H1 (cell line): ENCODE data around the gene CDC25C.

ENCODE experiments used
- CTCF ChIP-seq, 3 experiments: IDR thresholded peaks; 1 replicate in 2 of 3; 2 replicates in 1 of 3; pipeline versions ENCODE4 v1.5.1 to v1.6.1; 2011; ENCODE audit warnings: low read length in 3 of 3, mild to moderate bottlenecking in 3 of 3, inconsistent platforms in 2 of 3, low read depth in 1 of 3, moderate library complexity in 1 of 3; ENCODE audit not compliant: insufficient read depth in 1 of 3; ENCODE audit errors: control extremely low read depth in 1 of 3
- EP300 ChIP-seq, 2 experiments: IDR thresholded peaks; 1 replicate in 1 of 2; 2 replicates in 1 of 2; pipeline ENCODE4 v1.6.1; 2011 to 2012; ENCODE audit warnings: low read depth in 2 of 2, low read length in 2 of 2, mild to moderate bottlenecking in 2 of 2, borderline replicate concordance in 1 of 2, inconsistent platforms in 1 of 2, moderate library complexity in 1 of 2
- GTF2F1 ChIP-seq: IDR thresholded peaks from 2 replicates; pipeline ENCODE4 v1.6.1; 2012; ENCODE audit warnings: low read depth, low read length, improper control_type of control experiment, borderline replicate concordance
- JUN ChIP-seq: IDR thresholded peaks from 2 replicates; pipeline ENCODE4 v1.6.1; 2011; ENCODE audit warnings: low read depth, mild to moderate bottlenecking, improper control_type of control experiment, low read length
- POLR2A ChIP-seq, 2 experiments: IDR thresholded peaks; 1 replicate in 1 of 2; 2 replicates in 1 of 2; pipeline ENCODE4 v1.6.1; 2011; ENCODE audit warnings: low read depth in 2 of 2, low read length in 2 of 2, mild to moderate bottlenecking in 2 of 2; ENCODE audit errors: control extremely low read depth in 1 of 2
- POLR2AphosphoS5 ChIP-seq: IDR thresholded peaks from 2 replicates; pipeline ENCODE4 v1.6.1; 2011; ENCODE audit warnings: low read depth, low read length
- SIN3A ChIP-seq, 2 experiments: IDR thresholded peaks in 1 of 2; conservative IDR thresholded peaks in 1 of 2; 2 replicates each; pipeline ENCODE4 v1.6.1; 2011 to 2012; ENCODE audit warnings: low read length in 2 of 2, improper control_type of control experiment in 1 of 2, low read depth in 1 of 2, mild to moderate bottlenecking in 1 of 2
- SRF ChIP-seq: IDR thresholded peaks from 2 replicates; pipeline ENCODE4 v1.6.1; 2011; ENCODE audit warnings: mild to moderate bottlenecking, low read depth, low read length, moderate library complexity
- TBP ChIP-seq: IDR thresholded peaks from 2 replicates; pipeline ENCODE4 v1.6.1; 2011; ENCODE audit warnings: low read depth, low read length, improper control_type of control experiment
- TCF12 ChIP-seq: IDR thresholded peaks from 2 replicates; pipeline ENCODE4 v1.6.1; 2011; ENCODE audit warnings: low read depth, mild to moderate bottlenecking, low read length
- ZNF274 ChIP-seq: IDR thresholded peaks from 2 replicates; pipeline ENCODE4 v1.7.0; 2012; ENCODE audit warnings: low read length, borderline replicate concordance; ENCODE audit errors: extremely low read depth

DNA sequence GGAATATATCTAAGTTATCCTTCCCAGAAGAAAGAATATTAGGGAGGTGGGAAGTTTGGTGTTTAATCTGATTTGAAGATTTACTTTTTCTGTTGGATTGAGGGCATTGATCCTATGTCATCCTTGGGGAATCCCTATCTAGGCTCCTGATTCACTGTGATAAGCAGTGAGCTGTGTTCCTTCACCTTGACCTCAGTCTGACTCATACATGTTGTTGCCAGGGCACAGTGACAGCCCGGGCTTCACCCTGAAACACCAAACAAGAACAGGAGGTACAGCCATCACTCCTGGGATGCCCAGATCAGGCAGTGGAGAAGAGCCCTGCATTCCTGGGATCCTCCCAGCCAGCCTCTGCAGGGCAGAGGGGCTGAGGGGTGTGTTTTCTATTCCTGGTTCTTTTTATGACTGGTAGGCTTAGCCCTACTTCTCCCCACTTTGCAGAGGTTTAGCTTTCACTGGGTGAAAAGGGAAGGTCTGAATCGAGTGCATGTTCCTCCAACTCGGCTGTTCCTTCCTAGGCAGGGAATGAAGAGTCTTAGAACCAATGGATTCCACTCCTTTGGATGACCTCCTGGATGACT is 3.4 kb upstream of the CDC25C start:
- no peak for TF ChIP-seq CTCF (IDR thresholded peaks at IDR 0.05; ENCODE audit: control extremely low read depth in 1 of 3, insufficient read depth in 1 of 3, low read depth in 1 of 3, low read length in 3 of 3)
- TF ChIP-seq TCF12, result no peak
- no peak for TF ChIP-seq EP300 (IDR thresholded peaks at IDR 0.05; ENCODE audit: borderline replicate concordance in 1 of 2, low read depth in 2 of 2, low read length in 2 of 2)
- no peak for TF ChIP-seq ZNF274
- TF ChIP-seq JUN, result no peak
- no peak for TF ChIP-seq SRF
- no peak for TF ChIP-seq POLR2AphosphoS5
- no peak for TF ChIP-seq POLR2A (IDR thresholded peaks at IDR 0.05; ENCODE audit: control extremely low read depth in 1 of 2, low read depth in 2 of 2, low read length in 2 of 2)
- TF ChIP-seq SIN3A (conservative IDR thresholded peaks at IDR 0.05 in 1 of 2, IDR thresholded peaks at IDR 0.05 in 1 of 2; ENCODE audit: low read depth in 1 of 2, low read length in 2 of 2), result no peak
- TF ChIP-seq TBP, result no peak
- TF ChIP-seq GTF2F1, result no peak
